Stimulated activated CD8-positive, alpha-beta memory T cell treated with anti-CD3 and anti-CD28 coated beads, Interleukin-4, amount 100 ng/mL, for 1 hour (primary cell): Measurements from ENCODE around the gene DNAJC5.
A peak's percentile ranks its signal among the peaks of the same experiment; 100 is the strongest.

Experiments used
- DNase-seq, 2 donors: peaks; one replicate each; pipeline ENCODE4 v3.0.0-alpha.2; 2020; ENCODE audit warnings: low read depth in 2 of 2, low spot score in 1 of 2

DNAJC5 gene

DNA sequence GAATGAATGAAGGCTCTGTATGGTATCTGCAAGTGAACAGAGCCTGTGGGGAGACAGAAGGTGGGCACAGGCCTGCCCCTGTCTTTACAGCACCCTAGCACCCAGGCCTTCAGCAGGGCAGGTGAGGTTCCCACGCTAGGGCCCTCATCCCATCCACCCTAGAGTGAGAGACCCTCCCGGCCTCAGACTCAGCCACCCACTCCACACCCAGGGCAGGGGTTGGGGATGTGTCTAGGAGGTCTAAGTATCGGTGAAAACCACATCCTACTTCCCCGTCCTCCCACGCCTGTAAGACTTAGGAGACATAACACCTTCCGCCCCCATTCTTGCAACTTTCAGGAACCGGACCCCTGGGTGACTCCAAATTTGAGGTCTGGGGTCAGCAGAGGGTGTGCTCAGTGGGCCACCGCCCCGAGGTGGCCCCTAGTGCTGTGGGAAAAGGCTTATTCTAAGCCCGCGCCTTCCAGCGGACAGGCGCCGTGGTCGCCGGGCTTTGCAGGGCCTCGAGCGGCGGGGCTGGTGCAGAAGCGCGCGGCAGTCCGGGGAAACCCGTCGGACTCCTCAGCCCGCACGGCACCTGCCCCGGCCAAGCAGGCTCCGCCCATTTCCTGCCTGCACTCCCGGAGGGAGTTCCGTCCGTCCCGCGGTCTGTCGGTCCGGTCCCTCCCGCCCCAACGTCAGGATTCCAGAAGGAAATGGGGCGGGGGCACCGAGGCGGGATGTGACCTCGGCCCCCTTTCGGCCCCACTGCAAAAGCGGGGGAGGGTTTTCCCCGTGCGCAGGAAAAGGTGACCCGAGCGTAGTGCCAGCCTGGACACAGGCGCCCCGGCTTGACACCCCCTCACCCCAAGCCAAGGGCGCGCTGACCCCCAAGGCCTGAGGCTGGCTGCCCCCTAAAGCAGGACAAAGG lies 83.6 kb downstream of the DNAJC5 start:
- DNase-seq = no peak

DNA sequence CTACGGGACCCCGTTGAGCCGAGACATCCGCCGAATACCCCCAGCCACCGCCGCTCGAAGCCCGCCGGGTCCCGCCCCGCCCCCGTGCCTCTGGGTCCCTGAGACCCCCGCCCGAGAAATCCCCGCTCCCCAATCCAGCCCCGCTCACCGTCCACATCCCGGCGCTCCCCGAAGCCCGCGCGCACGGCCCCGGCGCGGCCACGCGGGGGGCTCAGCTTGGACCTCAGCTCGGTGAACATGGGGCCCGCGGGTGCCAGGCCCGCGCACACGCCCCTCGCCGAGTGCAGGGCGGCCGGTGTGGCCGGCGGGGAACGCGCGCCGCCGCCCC lies 84.3 kb downstream of the DNAJC5 start:
- DNase-seq = no peak

- peak in 1 of 2 donors; percentile 49 for DNase-seq
Observed at GRCh38 chr20:63979557-63980316, 84.8 kb downstream of the DNAJC5 start, which contains the start of gene SAMD10. TSS of gene SAMD10 (minus strand) at chr20:63979642. CDS start at chr20:63979467, 175 bp downstream.

- DNase-seq = no peak
Observed at GRCh38 chr20:63980317-63980805, 85.4 kb downstream of the DNAJC5 start.

GRCh38 chr20:63980806-63981728 lies 86.1 kb downstream of the DNAJC5 start, which contains the start of gene PRPF6:
TSS of gene PRPF6 (plus strand) at chr20:63981132. CDS start at chr20:63981246, 114 bp downstream.
- peak; percentile 88 for DNase-seq

DNA sequence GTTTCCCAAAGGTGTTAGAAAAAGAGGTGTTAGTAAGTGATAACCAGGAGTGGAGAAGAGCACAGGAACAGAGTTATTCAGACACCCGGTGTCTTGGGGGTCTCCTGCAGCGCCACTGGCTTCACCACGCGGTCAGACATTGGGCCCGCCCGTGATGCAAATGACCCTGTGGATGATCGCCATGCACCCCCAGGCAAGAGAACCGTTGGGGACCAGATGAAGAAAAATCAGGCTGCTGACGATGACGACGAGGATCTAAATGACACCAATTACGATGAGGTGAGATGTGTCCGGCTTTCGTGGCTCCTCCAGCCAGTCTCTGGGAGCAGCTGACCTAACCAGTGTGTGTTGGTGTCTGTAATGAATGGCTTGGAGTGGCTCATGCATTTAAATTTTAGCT lies 88.0 kb downstream of the DNAJC5 start:
- no peak for DNase-seq
